HEK293T (cell line): Measurements from ENCODE around the gene ATF7.

ENCODE experiments used
- ARNT ChIP-seq: fragments of 450-650 bp; IDR thresholded peaks from 2 replicates; pipeline ENCODE4 v1.6.1; 2017; ENCODE audit warnings: mild to moderate bottlenecking
- BHLHE40 ChIP-seq: fragments of 450-650 bp; IDR thresholded peaks from 2 replicates; pipeline ENCODE4 v1.6.1; 2016; ENCODE audit warnings: mild to moderate bottlenecking, moderate library complexity, borderline replicate concordance
- CTBP1 ChIP-seq: fragments of 450-650 bp; IDR thresholded peaks from 2 replicates; pipeline ENCODE4 v1.6.1; 2016; ENCODE audit warnings: borderline replicate concordance
- FOXK2 ChIP-seq: fragments of 450-650 bp; IDR thresholded peaks from 2 replicates; pipeline ENCODE4 v1.6.1; 2016; ENCODE audit warnings: mild to moderate bottlenecking
- FOXM1 ChIP-seq: fragments of 450-650 bp; IDR thresholded peaks from 2 replicates; pipeline ENCODE4 v1.6.1; 2017; ENCODE audit warnings: mild to moderate bottlenecking, borderline replicate concordance
- L3MBTL2 ChIP-seq: fragments of 450-650 bp; conservative IDR thresholded peaks from 2 replicates; pipeline ENCODE4 v1.6.1; 2016; ENCODE audit warnings: mild to moderate bottlenecking
- SP1 ChIP-seq: fragments of 450-650 bp; IDR thresholded peaks from 2 replicates; pipeline ENCODE4 v1.6.1; 2017
- SUZ12 ChIP-seq: fragments of 450-650 bp; IDR thresholded peaks from 2 replicates; pipeline ENCODE4 v1.6.1; 2016; ENCODE audit warnings: mild to moderate bottlenecking

DNA sequence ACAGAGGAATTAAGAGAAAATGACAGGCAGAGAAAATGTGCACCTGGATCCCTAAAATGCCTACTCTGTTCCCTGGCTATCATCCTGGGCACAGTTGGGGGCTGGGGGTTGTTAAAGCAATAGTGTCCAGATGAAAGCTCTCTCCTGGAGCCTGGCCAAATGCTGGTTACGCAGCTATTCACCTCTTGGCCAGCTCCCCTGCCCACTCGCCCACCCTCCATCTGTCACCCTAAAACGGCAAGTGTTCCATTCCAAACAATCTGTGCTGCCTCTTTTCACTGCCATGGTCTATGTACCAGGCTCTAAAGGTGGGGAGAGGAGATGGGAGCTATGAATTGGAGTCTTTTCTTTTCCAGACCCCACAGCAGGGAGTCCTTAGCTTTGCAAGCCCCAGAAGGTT lies 94.2 kb downstream of the ATF7 start:
- TF ChIP-seq SP1, result no peak
- TF ChIP-seq ARNT, result no peak
- TF ChIP-seq L3MBTL2, result no peak
- no peak for TF ChIP-seq CTBP1
- TF ChIP-seq BHLHE40, result no peak
- TF ChIP-seq FOXM1, result no peak
- TF ChIP-seq FOXK2, result no peak
- no peak for TF ChIP-seq SUZ12
